Epithelial cell of proximal tubule (primary cell): ENCODE measurements around the gene TNNI3K. TPM values are rescaled to one million over a fixed set of nuclear protein-coding genes. Genes with fewer than 3 reads are reported as not detected.

Experiments
- DNase-seq: peaks from one replicate; pipeline ENCODE4 v3.0.0-alpha.2; 2011; ENCODE audit warnings: low read depth
- H3K4me3 ChIP-seq: 2 replicates; pipeline ENCODE4 v1.5.1; 2011; ENCODE audit warnings: low read depth, mild to moderate bottlenecking, low read length
- CTCF ChIP-seq: conservative IDR thresholded peaks from 2 replicates; pipeline ENCODE4 v1.5.1; 2012; ENCODE audit warnings: low read depth, mild to moderate bottlenecking, low read length
- total RNA-seq: library from RNA; depleted of rRNA; stranded (reverse); fragments of >200 nt; gene quantifications from 2 replicates; pipeline ENCODE4 v1.2.3, GENCODE V29; 2015

TNNI3K gene
- total RNA-seq, 1 donor from 2014 or later, result 0.69 TPM

- H3K4me3 ChIP-seq, result no peak overlapping the region
- no peak for DNase-seq
- no peak for TF ChIP-seq CTCF
These were observed 351.2 kb downstream of the TNNI3K start for GRCh38 chr1:74586253-74586897.

- TF ChIP-seq CTCF, result no peak
- DNase-seq, result no peak
- H3K4me3 ChIP-seq, result no peak overlapping the region
These were observed 352.7 kb downstream of the TNNI3K start for GRCh38 chr1:74587888-74588287.

GRCh38 chr1:74590288-74590687 is 355.1 kb downstream of the TNNI3K start:
- TF ChIP-seq CTCF, result no peak
- DNase-seq, result no peak
- no peak overlapping the region for H3K4me3 ChIP-seq

GRCh38 chr1:74591949-74592348 is 356.8 kb downstream of the TNNI3K start:
- H3K4me3 ChIP-seq, result no peak overlapping the region
- no peak for DNase-seq
- TF ChIP-seq CTCF, result no peak

GRCh38 chr1:74592580-74593355 is 357.6 kb downstream of the TNNI3K start:
- no peak overlapping the region for H3K4me3 ChIP-seq
- DNase-seq, result no peak
- no peak for TF ChIP-seq CTCF

Other genes with a start within 250 kb of the TNNI3K start
- gene LRRIQ3, start 37.2 kb upstream of the TNNI3K start, total RNA-seq, result 1.4 TPM in 1 of 2 replicates, not detected in the other
- gene FPGT, start 37.1 kb upstream of the TNNI3K start, total RNA-seq, result 4.0 and 9.8 TPM in 2 replicates